Right lobe of liver (tissue), 6 donors: ENCODE measurements around the gene ZNF691. TPM values are rescaled to one million over a fixed set of nuclear protein-coding genes. Genes with fewer than 3 reads are reported as not detected.
"Not testable (repeated sequence)": the region's sequence is repeated elsewhere in the genome, so short reads cannot be mapped to it uniquely, and the experiment has no call there.

Experiments
- ATAC-seq, 4 donors: fragments of 200-7000 bp; cut with Tn5 transposase; one replicate each; pipeline ENCODE4 v1.9.1; 2020; ENCODE audit warnings: mild to moderate bottlenecking in 4 of 4, moderate library complexity in 4 of 4
- DNase-seq, 3 donors: peaks; one replicate each; pipeline ENCODE4 v3.0.0-alpha.2; 2020
- H3K27ac ChIP-seq, 3 donors: fragments of 200-600 bp; one replicate each; pipeline ENCODE4 v1.8.0; 2022
- H3K27me3 ChIP-seq, 2 donors: fragments of 200-600 bp; one replicate each; pipeline ENCODE4 v1.8.0; 2022
- H3K36me3 ChIP-seq, 4 donors: fragments of 200-600 bp; sonication (generic) in 1 of 4; one replicate each; pipeline versions ENCODE4 v1.5.1 to v1.8.0; 2017 to 2022; ENCODE audit warnings: control low read depth in 1 of 4
- H3K4me1 ChIP-seq, 4 donors: fragments of 200-600 bp; sonication (generic) in 1 of 4; one replicate each; pipeline versions ENCODE4 v1.5.1 to v1.8.0; 2017 to 2022; ENCODE audit warnings: control low read depth in 1 of 4
- H3K4me3 ChIP-seq, 3 donors: fragments of 200-600 bp; one replicate each; pipeline ENCODE4 v1.8.0; 2022
- H3K9me3 ChIP-seq, 4 donors: fragments of 200-600 bp; sonication (generic) in 1 of 4; one replicate each; pipeline versions ENCODE4 v1.5.1 to v1.8.0; 2017 to 2022; ENCODE audit warnings: control low read depth in 1 of 4
- POLR2A ChIP-seq: fragments of 450-650 bp; IDR thresholded peaks from one replicate; pipeline ENCODE4 v1.6.1; 2017; ENCODE audit warnings: antibody characterized with exemption, mild to moderate bottlenecking
- WGBS: methylation state at CpG from one replicate; pipeline ENCODE4 v1.1.6; 2018; ENCODE audit warnings: low coverage, low lambda C conversion rate; ENCODE audit not compliant: insufficient coverage; ENCODE audit errors: missing lambda C conversion rate; 5-methylcytosine and 5-hydroxymethylcytosine counted together
- intact Hi-C, 2 donors: fragments of 100-400 bp; cut with DNase I; formaldehyde crosslinking; loops; one replicate each; pipeline versions ENCODE4 v1.11.2 to v1.14.1; 2022
- total RNA-seq, 6 experiments: library from RNA; depleted of rRNA in 2 of 6; stranded (reverse); fragments of >200 nt in 2 of 6; fragmentation: NEBNext Ultra II Directional in 3 of 6; extraction: Animal tissue kit (Norgen Biotek cat#: 25700) in 3 of 6; gene quantifications; one replicate each; pipeline versions ENCODE4 v1.1.0 to v1.2.4, GENCODE V29; 2016 to 2023
- TF ChIP-seq, protein P1 (sequence below), 4 donors: fragments of 200-600 bp in 3 of 4; fragments of 450-650 bp in 1 of 4; IDR thresholded peaks; one replicate each; pipeline versions ENCODE4 v1.5.1 to v1.8.0; 2016 to 2022; ENCODE audit warnings: antibody characterized with exemption in 4 of 4, mild to moderate bottlenecking in 2 of 4
- donor health status: DM: no; HTN: yes; CAD: no.
- donor health status: DM: no; HTN: no; CAD: no.
- donor health status: DM: no; HTN: no; CAD: no.
- donor health status: DM: no; HTN: yes; CAD: no.
- donor health status: DM: no; HTN: yes; CAD: no.

ZNF691 gene
- total RNA-seq, 6 experiments from 2014 or later = 5.0 to 9.5 (median 7.2) TPM

GRCh38 chr1:42887366-42887765 lies 41.0 kb downstream of the ZNF691 start:
- Histone ChIP-seq H3K36me3 (no peaks in the 10 kb centered on the region), H3K9me3 (no peaks in the 10 kb centered on the region), H3K27me3 (no peaks in the 10 kb centered on the region), H3K27ac (no peak overlapping the region), H3K4me1 (no peaks in the 10 kb centered on the region), H3K4me3 (no peak overlapping the region)
- no peak for DNase-seq
- no CpG with 5 or more reads among the region's 20 CpGs for WGBS
- intact Hi-C loops = no loop called here
- TF ChIP-seq, protein P1, sequence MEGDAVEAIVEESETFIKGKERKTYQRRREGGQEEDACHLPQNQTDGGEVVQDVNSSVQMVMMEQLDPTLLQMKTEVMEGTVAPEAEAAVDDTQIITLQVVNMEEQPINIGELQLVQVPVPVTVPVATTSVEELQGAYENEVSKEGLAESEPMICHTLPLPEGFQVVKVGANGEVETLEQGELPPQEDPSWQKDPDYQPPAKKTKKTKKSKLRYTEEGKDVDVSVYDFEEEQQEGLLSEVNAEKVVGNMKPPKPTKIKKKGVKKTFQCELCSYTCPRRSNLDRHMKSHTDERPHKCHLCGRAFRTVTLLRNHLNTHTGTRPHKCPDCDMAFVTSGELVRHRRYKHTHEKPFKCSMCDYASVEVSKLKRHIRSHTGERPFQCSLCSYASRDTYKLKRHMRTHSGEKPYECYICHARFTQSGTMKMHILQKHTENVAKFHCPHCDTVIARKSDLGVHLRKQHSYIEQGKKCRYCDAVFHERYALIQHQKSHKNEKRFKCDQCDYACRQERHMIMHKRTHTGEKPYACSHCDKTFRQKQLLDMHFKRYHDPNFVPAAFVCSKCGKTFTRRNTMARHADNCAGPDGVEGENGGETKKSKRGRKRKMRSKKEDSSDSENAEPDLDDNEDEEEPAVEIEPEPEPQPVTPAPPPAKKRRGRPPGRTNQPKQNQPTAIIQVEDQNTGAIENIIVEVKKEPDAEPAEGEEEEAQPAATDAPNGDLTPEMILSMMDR (IDR thresholded peaks at IDR 0.05) = no peak
- ATAC-seq = peak in 1 of 4 donors; percentile 23

GRCh38 chr1:42888013-42888633 lies 41.7 kb downstream of the ZNF691 start:
- Histone ChIP-seq H3K27ac (no peak overlapping the region), H3K36me3 (no peaks in the 10 kb centered on the region), H3K9me3 (no peaks in the 10 kb centered on the region), H3K4me3 (no peak overlapping the region), H3K4me1 (no peaks in the 10 kb centered on the region), H3K27me3 (no peaks in the 10 kb centered on the region)
- TF ChIP-seq, protein P1 (IDR thresholded peaks at IDR 0.05) = no peak
- TF ChIP-seq POLR2A = no peak
- intact Hi-C loops = no loop called here
- ATAC-seq = peak in 1 of 4 donors; percentile 22
- no peak for DNase-seq
- 97% methylated on average over 7 of the region's 31 CpGs for WGBS

GRCh38 chr1:42889264-42889663 lies 42.9 kb downstream of the ZNF691 start:
- no peak overlapping the region for H3K4me3 ChIP-seq
- H3K9me3 ChIP-seq = no peaks in the 10 kb centered on the region
- no peak overlapping the region for H3K27ac ChIP-seq
- WGBS = 100% methylated on average over 1 of the region's 4 CpGs
- intact Hi-C loops = no loop called here
- H3K36me3 ChIP-seq = no peaks in the 10 kb centered on the region
- H3K4me1 ChIP-seq = no peaks in the 10 kb centered on the region
- TF ChIP-seq, protein P1 (IDR thresholded peaks at IDR 0.05) = no peak
- no peak for TF ChIP-seq POLR2A
- no peaks in the 10 kb centered on the region for H3K27me3 ChIP-seq
- DNase-seq (no peak), ATAC-seq (no peak)

DNA sequence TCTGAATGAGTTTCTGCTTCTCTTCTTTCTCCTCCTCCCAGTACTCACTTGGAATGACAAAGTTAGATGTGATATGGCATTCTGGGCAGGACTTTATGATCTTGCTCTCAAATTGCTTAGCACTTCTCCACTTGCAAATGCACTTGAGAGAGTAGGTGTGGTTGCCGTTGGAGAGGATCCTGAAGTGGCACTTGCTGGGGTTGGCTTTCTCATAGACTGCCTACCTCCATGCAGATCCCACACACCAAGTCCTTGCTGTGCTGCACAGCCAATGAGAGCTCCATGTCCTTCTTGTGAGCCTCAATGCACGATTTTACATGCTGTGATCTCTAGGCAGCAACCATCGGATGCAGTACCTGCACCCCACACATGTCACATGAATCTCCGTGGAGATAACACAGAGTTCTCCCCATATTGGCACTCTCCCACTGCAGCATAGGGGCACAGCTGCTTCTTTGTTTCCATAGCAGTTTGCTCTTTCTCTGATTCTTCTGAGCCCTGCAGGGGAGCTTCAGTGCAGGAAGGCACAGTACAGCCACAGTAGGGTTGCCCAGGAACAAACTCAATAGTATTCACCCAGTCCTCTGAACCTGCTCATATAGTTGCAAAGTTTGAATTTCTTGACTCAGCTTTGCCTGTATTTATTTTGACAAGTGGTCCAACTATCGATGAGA lies 45.2 kb downstream of the ZNF691 start:
- ATAC-seq (no peak), DNase-seq (no peak)
- H3K36me3 ChIP-seq = no peaks in the 10 kb centered on the region
- H3K27me3 ChIP-seq = no peaks in the 10 kb centered on the region
- no peaks in the 10 kb centered on the region for H3K4me1 ChIP-seq
- intact Hi-C loops = no loop called here
- no peaks in the 10 kb centered on the region for H3K9me3 ChIP-seq
- no peak overlapping the region for H3K4me3 ChIP-seq
- 62% methylated on average over 5 of the region's 5 CpGs for WGBS
- no peak overlapping the region for H3K27ac ChIP-seq
- TF ChIP-seq POLR2A = no peak
- TF ChIP-seq, protein P1 (IDR thresholded peaks at IDR 0.05) = no peak

GRCh38 chr1:42899960-42900359 lies 53.5 kb downstream of the ZNF691 start:
- H3K27ac ChIP-seq, H3K27me3 ChIP-seq, H3K4me3 ChIP-seq, H3K4me1 ChIP-seq, ATAC-seq, intact Hi-C loops, DNase-seq, H3K9me3 ChIP-seq, H3K36me3 ChIP-seq: not testable (repeated sequence)
- no CpG with 5 or more reads among the region's 4 CpGs for WGBS
